Activated CD4-positive, alpha-beta T cell treated with anti-CD3 and anti-CD28 coated beads for 48 hours (primary cell): ENCODE measurements around the gene MAP3K13.

ENCODE experiments used
- DNase-seq: peaks from one replicate; pipeline ENCODE4 v3.0.0-alpha.2; 2020

MAP3K13 gene

GRCh38 chr3:185519021-185519420 is 156.1 kb downstream of the MAP3K13 start:
- DNase-seq: no peak

GRCh38 chr3:185521349-185522138 is 158.6 kb downstream of the MAP3K13 start:
- no peak for DNase-seq

- no peak for DNase-seq
Observed at GRCh38 chr3:185526349-185526951, 163.5 kb downstream of the MAP3K13 start.

GRCh38 chr3:185527364-185527763 is 164.4 kb downstream of the MAP3K13 start:
- no peak for DNase-seq

- DNase-seq: no peak
Observed at GRCh38 chr3:185528532-185528931, 165.6 kb downstream of the MAP3K13 start.

GRCh38 chr3:185530856-185531255 is 167.9 kb downstream of the MAP3K13 start:
- no peak for DNase-seq

GRCh38 chr3:185532901-185533300 is 170.0 kb downstream of the MAP3K13 start:
- DNase-seq: no peak

GRCh38 chr3:185534511-185534910 is 171.6 kb downstream of the MAP3K13 start:
- DNase-seq: no peak

- peak; percentile 66 for DNase-seq
Observed at GRCh38 chr3:185537369-185537970, 174.5 kb downstream of the MAP3K13 start.
